ENCODE results near the gene AKR1D1. TPM values are rescaled to one million over a fixed set of nuclear protein-coding genes. Genes with fewer than 3 reads are reported as not detected.
"Not testable (repeated sequence)": the region's sequence is repeated elsewhere in the genome, so short reads cannot be mapped to it uniquely, and the experiment has no call there.

The AKR1D1 gene
- total RNA-seq, 1 experiment from 2014 or later, result 0.10 TPM

GRCh38 chr7:138142583-138143201, 66.4 kb downstream of the AKR1D1 start (continued):
- TF ChIP-seq EZH2phosphoT487 (IDR thresholded peaks at IDR 0.05; ENCODE audit: borderline replicate concordance), result no peak

- Histone ChIP-seq H3K27ac (ENCODE audit: low read depth, low read length) (no peak overlapping the region), H3K4me2 (ENCODE audit: low read length) (no peak overlapping the region), H4K20me1 (ENCODE audit: insufficient read depth) (no peaks in the 10 kb centered on the region), H3K36me3 (ENCODE audit: control insufficient read depth in 1 of 2, insufficient read depth in 2 of 2, low read length in 2 of 2) (no peaks in the 10 kb centered on the region), H3K27me3 (ENCODE audit: insufficient read depth, low read length) (no peaks in the 10 kb centered on the region), H2AFZ (ENCODE audit: low read depth, low read length, poor library complexity, severe bottlenecking) (no peak overlapping the region), H3K9me2 (ENCODE audit: insufficient read depth) (no peaks in the 10 kb centered on the region), H3K4me3 (replicated peaks in 1 of 2; ENCODE audit: low read depth in 1 of 2, low read length in 2 of 2) (no peak overlapping the region), H3K4me1 (ENCODE audit: control insufficient read depth in 1 of 2, insufficient read depth in 2 of 2, low read length in 2 of 2) (no peaks in the 10 kb centered on the region), H3K9ac (ENCODE audit: low read length) (no peak overlapping the region), H3K79me2 (ENCODE audit: insufficient read depth, low read length) (no peaks in the 10 kb centered on the region), H3K9me3 (ENCODE audit: control insufficient read depth in 1 of 2, insufficient read depth in 1 of 2, low read depth in 1 of 2, low read length in 2 of 2) (no peaks in the 10 kb centered on the region)
- TF ChIP-seq SRF (IDR thresholded peaks at IDR 0.05; ENCODE audit: low read depth) (no peak), EZH2phosphoT487 (IDR thresholded peaks at IDR 0.05; ENCODE audit: borderline replicate concordance) (no peak), REST (IDR thresholded peaks at IDR 0.05; ENCODE audit: low read depth) (no peak), EZH2 (IDR thresholded peaks at IDR 0.05) (no peak), CEBPB (IDR thresholded peaks at IDR 0.05; ENCODE audit: low read depth) (no peak), POLR2A (IDR thresholded peaks at IDR 0.05; ENCODE audit: borderline replicate concordance, extremely low read depth, insufficient read depth, insufficient read length) (no peak), POLR2AphosphoS5 (IDR thresholded peaks at IDR 0.05; ENCODE audit: low read depth, low read length) (no peak), SIN3A (IDR thresholded peaks at IDR 0.05; ENCODE audit: low read depth) (no peak)
- BruUV-seq (replicated peaks), result no TSS peak
- CTCF ChIA-PET, result no interaction called here
- RAD21 ChIA-PET (ENCODE audit: low non-redundant PET in 1 of 2, low total read pairs in 2 of 2, uncharacterized antibody in 2 of 2, unreplicated experiment in 2 of 2), result no interaction called here
- ATAC-seq, result no peak
- intact Hi-C loops (cut with micrococcal nuclease), result no loop called here
- POLR2A ChIA-PET, result no interaction called here
- no peak for DNase-seq (ENCODE audit: low read depth, low spot score)
Measured at GRCh38 chr7:138144958-138145357, 68.7 kb downstream of the AKR1D1 start.

- intact Hi-C loops (cut with micrococcal nuclease); H3K9me2 ChIP-seq (ENCODE audit: insufficient read depth); H3K4me3 ChIP-seq (replicated peaks in 1 of 2; ENCODE audit: low read depth in 1 of 2, low read length in 2 of 2); H3K79me2 ChIP-seq (ENCODE audit: insufficient read depth, low read length); H3K4me1 ChIP-seq (ENCODE audit: control insufficient read depth in 1 of 2, insufficient read depth in 2 of 2, low read length in 2 of 2); DNase-seq (ENCODE audit: low read depth, low spot score); H3K27ac ChIP-seq (ENCODE audit: low read depth, low read length); RAD21 ChIA-PET (ENCODE audit: low non-redundant PET in 1 of 2, low total read pairs in 2 of 2, uncharacterized antibody in 2 of 2, unreplicated experiment in 2 of 2); ATAC-seq; H2AFZ ChIP-seq (ENCODE audit: low read depth, low read length, poor library complexity, severe bottlenecking); CTCF ChIA-PET; H3K4me2 ChIP-seq (ENCODE audit: low read length); H3K36me3 ChIP-seq (ENCODE audit: control insufficient read depth in 1 of 2, insufficient read depth in 2 of 2, low read length in 2 of 2); H3K9me3 ChIP-seq (ENCODE audit: control insufficient read depth in 1 of 2, insufficient read depth in 1 of 2, low read depth in 1 of 2, low read length in 2 of 2); H3K27me3 ChIP-seq (ENCODE audit: insufficient read depth, low read length); POLR2A ChIA-PET; BruUV-seq (replicated peaks); H3K9ac ChIP-seq (ENCODE audit: low read length); H4K20me1 ChIP-seq (ENCODE audit: insufficient read depth): not testable (repeated sequence)
Measured at GRCh38 chr7:138146221-138146620, 70.0 kb downstream of the AKR1D1 start.
